Activated naive CD4-positive, alpha-beta T cell treated with anti-CD3 and anti-CD28 coated beads, Interleukin-2, amount 50 U/mL, for 72 hours (primary cell): Measurements from ENCODE around the gene PDZRN4. TPM values are rescaled to one million over a fixed set of nuclear protein-coding genes. Genes with fewer than 3 reads are reported as not detected.

ENCODE experiments used
- ATAC-seq, 2 donors: fragments of 150-1000 bp; cut with Tn5 transposase; 2 replicates each; pipeline ENCODE4 v1.10.0; 2021; ENCODE audit warnings: mild to moderate bottlenecking in 2 of 2, moderate library complexity in 2 of 2
- DNase-seq, 2 donors: peaks; one replicate each; pipeline ENCODE4 v3.0.0; 2021 to 2022; ENCODE audit warnings: low spot score in 2 of 2
- H3K27ac Mint-ChIP-seq, 2 donors: one replicate each; pipeline ENCODE4 v1.8.0; 2022; ENCODE audit warnings: mild to moderate bottlenecking in 2 of 2, mixed read lengths in 2 of 2
- H3K36me3 Mint-ChIP-seq, 2 donors: one replicate each; pipeline ENCODE4 v1.8.0; 2022; ENCODE audit warnings: mixed read lengths in 2 of 2
- H3K9me3 Mint-ChIP-seq, 2 donors: one replicate each; pipeline ENCODE4 v1.8.0; 2022; ENCODE audit warnings: mixed read lengths in 2 of 2
- total RNA-seq, 2 donors: library from RNA; stranded (reverse); gene quantifications; one replicate each; pipeline ENCODE4 v1.2.3, GENCODE V29; 2022

Gene PDZRN4
- total RNA-seq, 2 donors from 2014 or later = not detected

GRCh38 chr12:41205070-41205709 is 17.1 kb downstream of the PDZRN4 start:
- Mint-ChIP-seq H3K36me3 (no peaks in the 10 kb centered on the region), H3K27ac (no peak overlapping the region)
- ATAC-seq = no peak

GRCh38 chr12:41206298-41206697 is 18.2 kb downstream of the PDZRN4 start:
- no peak overlapping the region for H3K27ac Mint-ChIP-seq
- ATAC-seq = no peak
- H3K36me3 Mint-ChIP-seq = no peaks in the 10 kb centered on the region
- peaks cover 0 to 4% of the 10 kb centered on the region in 2 donors for H3K9me3 Mint-ChIP-seq
- no peak for DNase-seq

More at GRCh38 chr12:41205070-41205709, 17.1 kb downstream of the PDZRN4 start:
- H3K9me3 Mint-ChIP-seq = peaks cover 0 to 4% of the 10 kb centered on the region in 2 donors
- no peak for DNase-seq

- no peak for DNase-seq
- no peak for ATAC-seq
- H3K36me3 Mint-ChIP-seq = no peaks in the 10 kb centered on the region
- no peaks in the 10 kb centered on the region for H3K9me3 Mint-ChIP-seq
- no peak overlapping the region for H3K27ac Mint-ChIP-seq
Measured at GRCh38 chr12:41211448-41211847, 23.3 kb downstream of the PDZRN4 start.

GRCh38 chr12:41212625-41213024 is 24.5 kb downstream of the PDZRN4 start:
- DNase-seq (no peak), ATAC-seq (no peak)
- Mint-ChIP-seq H3K9me3 (no peaks in the 10 kb centered on the region), H3K27ac (no peak overlapping the region), H3K36me3 (no peaks in the 10 kb centered on the region)

GRCh38 chr12:41213107-41213506 is 25.0 kb downstream of the PDZRN4 start:
- no peak overlapping the region for H3K27ac Mint-ChIP-seq
- DNase-seq = no peak
- no peaks in the 10 kb centered on the region for H3K36me3 Mint-ChIP-seq
- ATAC-seq = no peak
- H3K9me3 Mint-ChIP-seq = no peaks in the 10 kb centered on the region

GRCh38 chr12:41213648-41214047 is 25.5 kb downstream of the PDZRN4 start:
- no peak for ATAC-seq
- Mint-ChIP-seq H3K36me3 (no peaks in the 10 kb centered on the region), H3K27ac (no peak overlapping the region), H3K9me3 (no peaks in the 10 kb centered on the region)
- no peak for DNase-seq

- no peaks in the 10 kb centered on the region for H3K9me3 Mint-ChIP-seq
- ATAC-seq = no peak
- no peak for DNase-seq
Measured at GRCh38 chr12:41217727-41218126, 29.6 kb downstream of the PDZRN4 start.

GRCh38 chr12:41220931-41221330 is 32.8 kb downstream of the PDZRN4 start:
- ATAC-seq (no peak), DNase-seq (no peak)
- no peak overlapping the region for H3K27ac Mint-ChIP-seq
- H3K36me3 Mint-ChIP-seq = no peaks in the 10 kb centered on the region
- H3K9me3 Mint-ChIP-seq = no peaks in the 10 kb centered on the region

More at GRCh38 chr12:41217727-41218126, 29.6 kb downstream of the PDZRN4 start:
- Mint-ChIP-seq H3K36me3 (no peaks in the 10 kb centered on the region), H3K27ac (no peak overlapping the region)

GRCh38 chr12:41221491-41221890 is 33.4 kb downstream of the PDZRN4 start:
- H3K36me3 Mint-ChIP-seq = no peaks in the 10 kb centered on the region
- no peak overlapping the region for H3K27ac Mint-ChIP-seq
- no peaks in the 10 kb centered on the region for H3K9me3 Mint-ChIP-seq
- ATAC-seq = no peak
- DNase-seq = no peak

- Mint-ChIP-seq H3K27ac (no peak overlapping the region), H3K9me3 (no peaks in the 10 kb centered on the region), H3K36me3 (no peaks in the 10 kb centered on the region)
- DNase-seq = no peak
- ATAC-seq = no peak
Measured at GRCh38 chr12:41223600-41223999, 35.5 kb downstream of the PDZRN4 start.

- ATAC-seq (no peak), DNase-seq (no peak)
- Mint-ChIP-seq H3K27ac (no peak overlapping the region), H3K36me3 (no peaks in the 10 kb centered on the region), H3K9me3 (no peaks in the 10 kb centered on the region)
Measured at GRCh38 chr12:41224066-41224465, 35.9 kb downstream of the PDZRN4 start.

- no peak for DNase-seq
- H3K9me3 Mint-ChIP-seq = no peaks in the 10 kb centered on the region
- H3K27ac Mint-ChIP-seq = no peak overlapping the region
- H3K36me3 Mint-ChIP-seq = no peaks in the 10 kb centered on the region
- ATAC-seq = no peak
Measured at GRCh38 chr12:41225179-41225578, 37.1 kb downstream of the PDZRN4 start.

- no peak overlapping the region for H3K27ac Mint-ChIP-seq
- DNase-seq = no peak
- H3K36me3 Mint-ChIP-seq = no peaks in the 10 kb centered on the region
- no peak for ATAC-seq
- H3K9me3 Mint-ChIP-seq = no peaks in the 10 kb centered on the region
Measured at GRCh38 chr12:41228066-41228820, 40.1 kb downstream of the PDZRN4 start.

GRCh38 chr12:41230756-41231155 is 42.6 kb downstream of the PDZRN4 start:
- DNase-seq (no peak), ATAC-seq (no peak)
- Mint-ChIP-seq H3K27ac (no peak overlapping the region), H3K9me3 (no peaks in the 10 kb centered on the region), H3K36me3 (no peaks in the 10 kb centered on the region)

- H3K36me3 Mint-ChIP-seq = no peaks in the 10 kb centered on the region
- no peak for DNase-seq
- ATAC-seq = no peak
- no peak overlapping the region for H3K27ac Mint-ChIP-seq
- peaks cover 3 to 5% of the 10 kb centered on the region in 2 donors for H3K9me3 Mint-ChIP-seq
Measured at GRCh38 chr12:41234692-41235091, 46.6 kb downstream of the PDZRN4 start.

- no peak for ATAC-seq
- no peak overlapping the region for H3K27ac Mint-ChIP-seq
- peaks cover 3 to 5% of the 10 kb centered on the region in 2 donors for H3K9me3 Mint-ChIP-seq
- no peak for DNase-seq
- H3K36me3 Mint-ChIP-seq = no peaks in the 10 kb centered on the region
Measured at GRCh38 chr12:41242603-41243002, 54.5 kb downstream of the PDZRN4 start.

- Mint-ChIP-seq H3K9me3 (no peaks in the 10 kb centered on the region), H3K36me3 (no peaks in the 10 kb centered on the region), H3K27ac (no peak overlapping the region)
- DNase-seq (no peak), ATAC-seq (no peak)
Measured at GRCh38 chr12:41248391-41248790, 60.3 kb downstream of the PDZRN4 start.

GRCh38 chr12:41250748-41251147 is 62.6 kb downstream of the PDZRN4 start:
- Mint-ChIP-seq H3K9me3 (no peaks in the 10 kb centered on the region), H3K27ac (no peak overlapping the region), H3K36me3 (no peaks in the 10 kb centered on the region)
- ATAC-seq (no peak), DNase-seq (no peak)
